Measurements from ENCODE around the gene U2AF1. TPM values are rescaled to one million over a fixed set of nuclear protein-coding genes. Genes with fewer than 3 reads are reported as not detected.
"Not testable (repeated sequence)": the region's sequence is repeated elsewhere in the genome, so short reads cannot be mapped to it uniquely, and the experiment has no call there.

U2AF1 gene
- total RNA-seq, 2 donors from 2014 or later, result 33.4 to 40.9 TPM

DNA sequence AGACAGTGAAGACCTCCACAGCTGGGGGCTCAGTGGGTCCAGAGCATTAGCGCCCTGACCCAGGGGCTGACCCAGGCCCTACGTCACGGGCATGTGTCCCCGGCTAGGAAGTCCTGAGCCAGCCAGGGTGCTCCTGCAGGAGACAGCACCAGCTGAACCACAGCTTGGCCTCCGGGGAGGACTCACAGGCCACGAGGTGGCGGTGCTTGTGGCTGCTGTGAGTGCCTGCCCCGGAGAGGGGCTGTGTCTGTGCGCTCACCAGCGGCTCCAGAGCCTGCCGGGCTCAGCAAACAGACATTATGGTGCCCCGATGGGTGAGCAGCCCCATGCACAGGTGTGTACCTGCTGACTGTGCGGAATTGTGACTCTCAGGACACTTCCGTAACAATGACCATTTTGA lies 62.8 kb downstream of the U2AF1 start:
- H3K4me1 ChIP-seq (replicated peaks); intact Hi-C loops (cut with DNase I); H3K9me3 ChIP-seq; H3K36me3 ChIP-seq; H3K4me3 ChIP-seq; H3K27me3 ChIP-seq (replicated peaks; ENCODE audit: insufficient read depth); DNase-seq (ENCODE audit: low spot score); H3K27ac ChIP-seq: not testable (repeated sequence)
- 73% methylated on average over 3 of the region's 14 CpGs for WGBS

DNA sequence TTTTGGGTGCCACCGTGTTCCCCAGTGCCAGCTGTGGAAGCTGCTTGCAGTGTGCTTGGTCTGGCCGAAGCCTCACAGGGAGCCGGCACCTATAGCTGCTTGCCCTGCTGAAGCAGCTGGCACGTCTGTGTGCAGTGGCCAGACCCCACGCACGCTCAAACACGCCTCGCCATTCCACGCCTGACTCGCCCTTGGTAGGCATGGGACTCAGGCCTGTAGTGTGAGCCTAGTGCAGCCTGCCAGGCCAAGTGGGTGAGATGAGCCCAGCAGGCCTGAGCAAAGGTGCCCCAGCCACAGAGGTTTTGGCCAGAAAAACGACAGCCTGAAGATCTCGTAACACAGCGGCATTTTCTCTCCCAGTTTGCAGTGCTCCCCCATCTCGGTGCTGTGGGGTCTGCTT lies 64.1 kb downstream of the U2AF1 start:
- H3K27me3 ChIP-seq (replicated peaks; ENCODE audit: insufficient read depth); H3K27ac ChIP-seq; H3K4me3 ChIP-seq; DNase-seq (ENCODE audit: low spot score); intact Hi-C loops (cut with DNase I); H3K9me3 ChIP-seq; H3K4me1 ChIP-seq (replicated peaks); H3K36me3 ChIP-seq: not testable (repeated sequence)
- 93% methylated on average over 3 of the region's 14 CpGs for WGBS

Other genes with a start within 250 kb of the U2AF1 start
- 10 to 100 TPM in 1 of 2 donors, 1 to 10 TPM in 1; 7.0 to 11.9 TPM for gene WDR4, start 228.0 kb downstream of the U2AF1 start, total RNA-seq
- gene NDUFV3, start 214.3 kb downstream of the U2AF1 start, total RNA-seq, result 10 to 100 TPM; 33.2 to 42.1 TPM
- under 1 TPM in 1 of 2 donors, not detected in 1; 0.05 TPM for gene ERVH48-1, start 181.9 kb downstream of the U2AF1 start, total RNA-seq
- 10 to 100 TPM; 38.0 to 42.4 TPM for gene PKNOX1, start 133.0 kb downstream of the U2AF1 start, total RNA-seq
- gene CBS, start 31.7 kb downstream of the U2AF1 start, total RNA-seq, result 10 to 100 TPM; 48.9 to 72.7 TPM
- not detected for gene CRYAA, start 61.4 kb upstream of the U2AF1 start, total RNA-seq

Measured in prostate gland (tissue), 2 donors.